22Rv1 (cell line): ENCODE results near the gene BABAM2.

ENCODE experiments used
- CTCF ChIP-seq: fragments of 450-650 bp; IDR thresholded peaks from 2 replicates; pipeline ENCODE4 v1.5.1; 2017; ENCODE audit warnings: mild to moderate bottlenecking
- ZFX ChIP-seq: fragments of 450-650 bp; IDR thresholded peaks from 2 replicates; pipeline ENCODE4 v1.6.1; 2017; ENCODE audit warnings: antibody characterized with exemption, borderline replicate concordance

- TF ChIP-seq CTCF (no peak), ZFX (no peak)
Observed at GRCh38 chr2:28210535-28210934, 320.0 kb downstream of the BABAM2 start.
